Activated T-helper 1 cell treated with anti-CD3 and anti-CD28 coated beads, Interleukin-12 subunit alpha, Interleukin-12 subunit beta, Interleukin-2, Interleukin-4 antibody, amounts not matched to agents 30 ng/mL and 10 ng/mL and 1 ng/mL, durations not matched to agents 14 hours and 24 hours and 36 hours (primary cell): ENCODE results near the gene HHIPL1. TPM values are rescaled to one million over a fixed set of nuclear protein-coding genes. Genes with fewer than 3 reads are reported as not detected.

ENCODE experiments used
- DNase-seq: peaks from one replicate; pipeline ENCODE4 v3.0.0; 2021; ENCODE audit warnings: low spot score
- H3K27ac Mint-ChIP-seq: one replicate; pipeline ENCODE4 v1.8.0; 2021; ENCODE audit warnings: mild to moderate bottlenecking, mixed read lengths
- H3K27me3 Mint-ChIP-seq: one replicate; pipeline ENCODE4 v1.8.0; 2022; ENCODE audit warnings: mild to moderate bottlenecking, moderate library complexity, mixed read lengths; ENCODE audit not compliant: insufficient read depth
- H3K36me3 Mint-ChIP-seq: one replicate; pipeline ENCODE4 v1.8.0; 2021; ENCODE audit warnings: low read depth, mixed read lengths
- H3K4me1 Mint-ChIP-seq: one replicate; pipeline ENCODE4 v1.8.0; 2021; ENCODE audit warnings: low read depth, mixed read lengths
- H3K4me3 Mint-ChIP-seq: one replicate; pipeline ENCODE4 v1.8.0; 2021; ENCODE audit warnings: mild to moderate bottlenecking, moderate library complexity, mixed read lengths
- H3K9me3 Mint-ChIP-seq: one replicate; pipeline ENCODE4 v1.8.0; 2021; ENCODE audit warnings: mixed read lengths
- intact Hi-C: fragments of 100-400 bp; cut with micrococcal nuclease; formaldehyde crosslinking; loops from one replicate; pipeline ENCODE4 v1.15.1; 2024
- total RNA-seq: library from RNA; stranded (reverse); gene quantifications from 2 replicates; pipeline ENCODE4 v1.2.3, GENCODE V29; 2022

HHIPL1 gene
- total RNA-seq, 1 donor from 2014 or later = not detected

- H3K9me3 Mint-ChIP-seq = no peaks in the 10 kb centered on the region
- H3K4me3 Mint-ChIP-seq = no peak overlapping the region
- H3K27me3 Mint-ChIP-seq = peaks cover 7% of the 10 kb centered on the region
- no peak overlapping the region for H3K27ac Mint-ChIP-seq
- DNase-seq = no peak
- intact Hi-C loops = no loop called here
- H3K4me1 Mint-ChIP-seq = no peaks in the 10 kb centered on the region
- no peaks in the 10 kb centered on the region for H3K36me3 Mint-ChIP-seq
These were observed 73.9 kb downstream of the HHIPL1 start for GRCh38 chr14:99718811-99719192.

DNA sequence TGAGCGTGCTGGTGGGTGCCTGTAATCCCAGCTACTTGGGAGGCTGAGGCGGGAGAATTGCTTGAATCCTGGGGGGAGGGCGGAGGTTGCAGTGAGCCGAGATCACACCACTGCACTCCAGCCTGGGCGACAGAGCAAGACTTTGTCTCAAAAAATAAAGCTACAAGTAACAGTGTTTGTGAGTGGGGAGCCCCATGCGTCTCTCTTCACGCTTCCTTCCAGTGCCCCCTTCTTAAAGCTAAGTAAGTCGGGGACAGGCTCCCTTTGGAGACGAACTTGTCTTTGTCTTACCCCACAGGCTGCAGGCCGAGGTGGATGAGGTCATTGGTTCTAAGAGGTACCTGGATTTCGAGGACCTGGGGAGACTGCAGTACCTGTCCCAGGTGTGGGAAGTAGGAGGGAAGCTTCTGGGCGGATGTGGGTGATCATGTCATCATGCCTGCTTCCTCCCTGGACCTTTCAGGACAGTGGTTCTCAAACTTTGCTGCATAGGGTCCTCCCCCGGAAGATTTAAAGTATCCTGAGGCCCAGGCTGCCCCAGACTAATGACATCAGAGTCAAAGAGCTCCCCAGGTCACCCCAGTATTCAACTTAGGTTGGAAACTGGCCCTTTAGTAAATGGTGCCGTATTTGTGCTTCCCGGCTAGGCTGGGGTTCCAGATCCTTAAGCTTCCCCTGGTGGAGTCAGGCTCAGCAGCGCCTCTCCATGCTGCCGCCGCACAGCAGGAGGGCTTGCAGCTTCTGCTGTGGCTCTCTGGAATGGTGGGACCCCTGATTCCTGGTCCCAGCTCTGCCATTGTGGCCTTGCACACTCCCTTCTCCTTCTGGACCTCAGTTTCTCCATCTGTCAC lies 76.2 kb downstream of the HHIPL1 start:
- DNase-seq = no peak
- peaks cover 10% of the 10 kb centered on the region for H3K27me3 Mint-ChIP-seq

GRCh38 chr14:99721792-99722516 lies 77.0 kb downstream of the HHIPL1 start:
- H3K27me3 Mint-ChIP-seq = peaks cover 9% of the 10 kb centered on the region
- H3K36me3 Mint-ChIP-seq = no peaks in the 10 kb centered on the region
- H3K9me3 Mint-ChIP-seq = no peaks in the 10 kb centered on the region
- intact Hi-C loops = no loop called here
- no peaks in the 10 kb centered on the region for H3K4me1 Mint-ChIP-seq
- H3K4me3 Mint-ChIP-seq = no peak overlapping the region
- DNase-seq = no peak
- no peak overlapping the region for H3K27ac Mint-ChIP-seq

More for the DNA sequence above, 76.2 kb downstream of the HHIPL1 start:
- no peak overlapping the region for H3K27ac Mint-ChIP-seq
- intact Hi-C loops = no loop called here
- no peak overlapping the region for H3K4me3 Mint-ChIP-seq
- no peaks in the 10 kb centered on the region for H3K36me3 Mint-ChIP-seq
- no peaks in the 10 kb centered on the region for H3K9me3 Mint-ChIP-seq
- H3K4me1 Mint-ChIP-seq = no peaks in the 10 kb centered on the region

- DNase-seq = no peak
- no peaks in the 10 kb centered on the region for H3K36me3 Mint-ChIP-seq
- H3K4me1 Mint-ChIP-seq = no peaks in the 10 kb centered on the region
- H3K27ac Mint-ChIP-seq = no peak overlapping the region
- H3K27me3 Mint-ChIP-seq = peaks cover 9% of the 10 kb centered on the region
- intact Hi-C loops = no loop called here
- H3K9me3 Mint-ChIP-seq = no peaks in the 10 kb centered on the region
- no peak overlapping the region for H3K4me3 Mint-ChIP-seq
These were observed 77.8 kb downstream of the HHIPL1 start for GRCh38 chr14:99722741-99723140.

DNA sequence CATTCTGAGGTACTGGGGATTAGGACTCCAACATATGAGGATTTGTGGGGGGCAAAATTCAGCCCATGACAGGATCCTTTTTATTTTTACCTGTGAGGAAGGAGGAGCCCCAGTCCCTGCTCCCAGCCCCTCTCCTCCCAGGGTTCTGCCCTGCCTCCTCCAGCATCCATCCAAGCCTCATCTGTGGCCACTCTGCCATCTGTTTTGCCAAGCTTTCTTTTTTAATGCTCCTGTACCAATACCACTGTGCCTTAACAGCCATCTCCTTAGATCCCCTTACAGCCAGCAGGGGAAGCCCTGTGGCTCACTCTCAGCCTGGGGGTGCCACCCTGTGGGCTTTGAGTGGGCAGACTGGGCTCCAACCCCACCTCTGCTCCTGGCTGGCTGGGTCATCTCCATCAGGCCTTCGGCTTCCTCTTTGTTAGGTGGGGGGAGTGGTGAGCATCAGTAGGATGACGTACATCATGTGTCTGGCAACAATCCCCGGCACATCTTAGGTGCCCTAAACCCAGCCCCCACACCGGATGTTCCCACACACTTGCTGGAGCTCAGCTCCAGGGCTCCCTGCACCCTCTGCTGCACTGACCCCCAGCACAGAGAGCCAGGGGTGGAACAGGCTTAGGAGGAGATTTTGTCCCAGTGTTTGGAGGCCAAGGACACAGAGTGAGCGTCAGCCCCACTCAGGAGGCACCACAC lies 79.4 kb downstream of the HHIPL1 start:
- DNase-seq = no peak
- Mint-ChIP-seq H3K4me1 (no peaks in the 10 kb centered on the region), H3K27me3 (peaks cover 5% of the 10 kb centered on the region), H3K9me3 (no peaks in the 10 kb centered on the region), H3K36me3 (no peaks in the 10 kb centered on the region), H3K4me3 (no peak overlapping the region), H3K27ac (no peak overlapping the region)
- intact Hi-C loops = no loop called here

DNA sequence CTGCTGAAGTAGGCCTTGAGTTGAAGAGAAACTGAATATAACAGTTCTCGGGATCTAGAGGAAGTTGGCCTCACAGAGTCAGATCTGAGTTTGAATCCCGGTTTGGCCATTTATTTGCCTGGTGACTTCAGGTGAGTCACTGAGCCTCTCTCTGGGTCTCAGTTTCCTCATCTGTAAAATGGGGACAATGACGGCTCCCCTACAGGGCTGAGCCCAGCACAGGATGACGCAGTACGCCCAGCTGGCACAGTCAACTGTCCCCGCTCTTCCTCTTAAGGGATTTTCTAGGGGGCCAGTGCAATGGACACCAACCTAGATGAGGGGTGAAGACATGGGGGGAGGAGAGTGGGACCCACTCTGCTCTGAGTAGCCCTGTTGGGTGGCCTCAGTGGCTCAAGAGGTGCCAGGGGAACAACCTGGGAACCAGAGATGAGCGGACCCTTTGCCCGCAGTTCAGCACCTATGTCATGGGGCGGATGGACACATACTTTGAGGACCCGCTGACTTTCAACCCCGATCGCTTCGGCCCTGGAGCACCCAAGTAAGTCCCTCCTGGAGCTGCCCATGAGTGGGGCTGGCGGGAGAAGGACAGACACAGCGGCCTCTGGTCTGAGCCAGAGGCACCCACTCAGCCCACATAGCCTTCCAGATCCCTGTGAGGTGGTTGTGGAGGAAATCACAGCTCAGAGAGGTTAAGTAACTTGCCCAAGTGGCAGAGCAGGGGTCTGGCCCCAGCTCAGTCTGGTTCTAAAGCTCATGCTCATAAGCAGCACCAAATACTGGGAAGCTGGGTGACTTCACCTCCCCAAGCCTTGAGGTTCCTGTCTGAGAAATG lies 80.2 kb downstream of the HHIPL1 start:
- H3K4me3 Mint-ChIP-seq = no peak overlapping the region
- peaks cover 5% of the 10 kb centered on the region for H3K27me3 Mint-ChIP-seq
- no peaks in the 10 kb centered on the region for H3K4me1 Mint-ChIP-seq
- H3K36me3 Mint-ChIP-seq = no peaks in the 10 kb centered on the region
- intact Hi-C loops = no loop called here
- H3K27ac Mint-ChIP-seq = no peak overlapping the region
- no peaks in the 10 kb centered on the region for H3K9me3 Mint-ChIP-seq
- DNase-seq = no peak

DNA sequence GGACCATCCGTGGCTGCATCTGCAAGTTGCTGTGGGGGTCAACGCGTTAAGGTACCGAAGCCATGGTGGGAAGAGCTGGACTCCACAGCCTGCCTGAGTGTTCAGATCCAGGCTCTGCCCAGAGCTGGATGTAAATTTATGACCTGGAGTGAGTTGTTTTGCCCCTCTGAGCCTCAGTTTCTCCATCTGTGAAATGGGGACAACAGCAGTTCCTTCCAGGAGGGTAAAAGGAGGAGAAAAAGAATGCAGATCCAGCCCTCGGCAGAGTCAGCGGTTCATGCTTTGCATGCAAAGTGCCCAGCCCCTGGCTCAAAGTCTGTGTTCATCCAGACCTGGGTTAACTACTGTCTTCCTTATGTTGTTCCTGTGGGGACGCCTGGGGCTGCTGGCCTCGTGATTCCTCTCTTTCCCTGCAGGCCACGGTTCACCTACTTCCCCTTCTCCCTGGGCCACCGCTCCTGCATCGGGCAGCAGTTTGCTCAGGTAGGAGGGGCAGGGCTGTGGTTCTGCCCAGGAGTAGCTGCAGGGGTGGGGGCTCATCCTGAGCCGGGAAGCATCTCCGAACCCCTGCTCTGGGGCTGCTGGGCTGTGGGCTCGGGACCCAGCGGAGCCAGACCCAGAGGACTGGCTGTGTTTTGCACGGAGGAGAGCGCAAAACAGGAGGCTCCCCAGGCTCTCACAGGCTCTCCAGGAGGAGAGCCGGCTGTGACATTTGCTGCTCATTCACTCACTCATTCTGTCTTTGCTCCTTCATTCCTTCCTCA lies 81.0 kb downstream of the HHIPL1 start:
- Mint-ChIP-seq H3K27me3 (peaks cover 5% of the 10 kb centered on the region), H3K36me3 (no peaks in the 10 kb centered on the region), H3K9me3 (no peaks in the 10 kb centered on the region), H3K27ac (no peak overlapping the region), H3K4me1 (no peaks in the 10 kb centered on the region), H3K4me3 (no peak overlapping the region)
- no peak for DNase-seq
- intact Hi-C loops = no loop called here

DNA sequence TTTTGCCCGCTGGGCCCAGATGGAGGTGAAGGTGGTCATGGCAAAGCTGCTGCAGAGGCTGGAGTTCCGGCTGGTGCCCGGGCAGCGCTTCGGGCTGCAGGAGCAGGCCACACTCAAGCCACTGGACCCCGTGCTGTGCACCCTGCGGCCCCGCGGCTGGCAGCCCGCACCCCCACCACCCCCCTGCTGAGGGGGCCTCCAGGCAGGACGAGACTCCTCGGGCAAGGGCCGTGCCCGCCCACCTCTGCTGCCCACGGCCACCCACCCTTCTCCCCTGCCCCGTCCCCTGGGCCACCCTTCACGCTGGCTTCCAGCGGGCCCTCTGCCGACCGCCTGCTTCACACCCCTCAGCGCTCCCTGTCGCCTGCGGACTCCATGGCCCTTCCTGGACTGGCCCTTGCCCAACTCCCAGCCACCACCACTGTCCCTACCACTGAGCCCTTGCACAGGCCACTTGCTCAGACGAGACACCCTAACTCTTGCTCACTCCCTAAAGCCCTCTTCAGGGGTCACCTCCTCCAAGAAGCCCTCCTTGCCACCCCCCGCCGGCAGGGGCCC lies 81.7 kb downstream of the HHIPL1 start:
- intact Hi-C loops = no loop called here

DNA sequence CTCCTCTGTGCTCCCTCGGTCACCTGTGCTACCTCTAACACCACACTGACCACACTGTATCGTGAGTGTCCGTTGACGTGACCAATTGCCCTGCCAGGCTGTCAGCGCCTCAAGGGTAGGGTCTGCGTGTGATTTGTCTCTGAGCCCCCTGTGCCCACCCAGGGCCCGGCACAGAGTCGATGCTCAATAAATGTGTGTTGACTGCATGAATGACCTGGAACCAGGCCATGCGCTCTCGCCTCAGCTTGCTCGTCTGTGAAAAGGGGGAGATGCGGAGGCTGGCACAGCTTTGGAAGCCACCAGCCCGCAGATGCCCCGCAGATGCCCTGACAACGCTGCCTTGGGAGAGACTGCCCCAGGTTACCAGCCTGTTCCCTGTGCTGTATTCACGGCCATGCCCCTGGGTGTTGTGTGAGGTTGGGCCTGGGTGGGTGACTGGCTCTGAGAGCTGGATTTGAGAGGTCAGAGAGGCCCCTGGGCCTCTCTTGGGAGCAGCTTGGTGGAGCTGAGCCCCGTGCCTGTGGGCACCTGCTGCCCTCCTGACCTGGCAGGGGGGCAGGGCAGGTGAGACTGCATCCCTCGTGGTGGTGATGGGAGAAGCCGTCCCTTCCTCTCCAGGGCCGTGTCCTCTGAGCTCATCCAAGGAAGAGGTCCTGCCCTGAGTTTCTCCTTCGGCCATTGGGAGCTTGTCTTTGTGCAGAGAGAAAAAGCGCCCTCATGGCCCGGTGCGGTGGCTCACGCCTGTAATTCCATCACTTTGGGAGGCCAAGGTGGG lies 82.4 kb downstream of the HHIPL1 start:
- intact Hi-C loops = no loop called here
- Mint-ChIP-seq H3K27ac (no peak overlapping the region), H3K36me3 (no peaks in the 10 kb centered on the region), H3K4me1 (no peaks in the 10 kb centered on the region), H3K9me3 (no peaks in the 10 kb centered on the region), H3K4me3 (no peak overlapping the region), H3K27me3 (peaks cover 8% of the 10 kb centered on the region)
- no peak for DNase-seq

More for the DNA sequence above, 81.7 kb downstream of the HHIPL1 start:
- no peaks in the 10 kb centered on the region for H3K9me3 Mint-ChIP-seq
- peaks cover 8% of the 10 kb centered on the region for H3K27me3 Mint-ChIP-seq
- H3K4me3 Mint-ChIP-seq = no peak overlapping the region
- no peak for DNase-seq
- H3K36me3 Mint-ChIP-seq = no peaks in the 10 kb centered on the region
- H3K4me1 Mint-ChIP-seq = no peaks in the 10 kb centered on the region
- H3K27ac Mint-ChIP-seq = no peak overlapping the region

- no peak for DNase-seq
- H3K4me3 Mint-ChIP-seq = no peak overlapping the region
- no peaks in the 10 kb centered on the region for H3K36me3 Mint-ChIP-seq
- H3K4me1 Mint-ChIP-seq = no peaks in the 10 kb centered on the region
- no peak overlapping the region for H3K27ac Mint-ChIP-seq
- H3K9me3 Mint-ChIP-seq = no peaks in the 10 kb centered on the region
- intact Hi-C loops = no loop called here
- peaks cover 8% of the 10 kb centered on the region for H3K27me3 Mint-ChIP-seq
These were observed 83.4 kb downstream of the HHIPL1 start for GRCh38 chr14:99728231-99728920.

- Mint-ChIP-seq H3K4me3 (no peak overlapping the region), H3K9me3 (no peaks in the 10 kb centered on the region), H3K4me1 (no peaks in the 10 kb centered on the region), H3K27me3 (peaks cover 8% of the 10 kb centered on the region), H3K36me3 (no peaks in the 10 kb centered on the region), H3K27ac (no peak overlapping the region)
- DNase-seq = no peak
- intact Hi-C loops = no loop called here
These were observed 84.1 kb downstream of the HHIPL1 start for GRCh38 chr14:99728981-99729451.
